Measurements from ENCODE around the gene CTAG2.
A peak's percentile ranks its signal among the peaks of the same experiment; 100 is the strongest.
"Not testable (repeated sequence)": the region's sequence is repeated elsewhere in the genome, so short reads cannot be mapped to it uniquely, and the experiment has no call there.

CTAG2 gene

GRCh38 chrX:154648931-154649330 lies 4.4 kb downstream of the CTAG2 start:
- peak; percentile 8 for DNase-seq (ENCODE audit: low spot score)

GRCh38 chrX:154645745-154646378 lies 7.5 kb downstream of the CTAG2 start:
- not testable (repeated sequence) for DNase-seq (ENCODE audit: low spot score)

- DNase-seq (ENCODE audit: low spot score): not testable (repeated sequence)
Measured at GRCh38 chrX:154643708-154644107, 9.7 kb downstream of the CTAG2 start.

- DNase-seq (ENCODE audit: low spot score): not testable (repeated sequence)
Measured at GRCh38 chrX:154641740-154642139, 11.6 kb downstream of the CTAG2 start.

- not testable (repeated sequence) for DNase-seq (ENCODE audit: low spot score)
Measured at GRCh38 chrX:154633661-154634060, 19.7 kb downstream of the CTAG2 start.

- DNase-seq (ENCODE audit: low spot score): not testable (repeated sequence)
Measured at GRCh38 chrX:154630949-154631348, 22.4 kb downstream of the CTAG2 start.

GRCh38 chrX:154628960-154629359 lies 24.4 kb downstream of the CTAG2 start:
- not testable (repeated sequence) for DNase-seq (ENCODE audit: low spot score)

- not testable (repeated sequence) for DNase-seq (ENCODE audit: low spot score)
Measured at GRCh38 chrX:154620767-154621414, 32.5 kb downstream of the CTAG2 start.

GRCh38 chrX:154619182-154619581 lies 34.2 kb downstream of the CTAG2 start, which contains the start of gene CTAG1B:
CTAG1B (minus strand) TSS chrX:154619282; CDS start chrX:154619218, 64 bp downstream.
- not testable (repeated sequence) for DNase-seq (ENCODE audit: low spot score)

GRCh38 chrX:154613586-154613985 lies 39.8 kb downstream of the CTAG2 start:
- not testable (repeated sequence) for DNase-seq (ENCODE audit: low spot score)

- DNase-seq (ENCODE audit: low spot score): not testable (repeated sequence)
Measured at GRCh38 chrX:154611146-154611545, 42.2 kb downstream of the CTAG2 start.

- not testable (repeated sequence) for DNase-seq (ENCODE audit: low spot score)
Measured at GRCh38 chrX:154608823-154609222, 44.6 kb downstream of the CTAG2 start.

- not testable (repeated sequence) for DNase-seq (ENCODE audit: low spot score)
Measured at GRCh38 chrX:154607976-154608375, 45.4 kb downstream of the CTAG2 start.

- no peak for DNase-seq (ENCODE audit: low spot score)
Measured at GRCh38 chrX:154607370-154607769, 46.0 kb downstream of the CTAG2 start.

GRCh38 chrX:154605566-154605965 lies 47.8 kb downstream of the CTAG2 start:
- DNase-seq (ENCODE audit: low spot score): no peak

GRCh38 chrX:154603438-154604430 lies 49.6 kb downstream of the CTAG2 start:
- no peak for DNase-seq (ENCODE audit: low spot score)

- no peak for DNase-seq (ENCODE audit: low spot score)
Measured at GRCh38 chrX:154602766-154603437, 50.5 kb downstream of the CTAG2 start.

GRCh38 chrX:154602226-154602625 lies 51.2 kb downstream of the CTAG2 start:
- DNase-seq (ENCODE audit: low spot score): no peak
